GM23338 (cell line): ENCODE data around the gene SRGAP1. TPM values are rescaled to one million over a fixed set of nuclear protein-coding genes. Genes with fewer than 3 reads are reported as not detected.
"Not testable (repeated sequence)": the region's sequence is repeated elsewhere in the genome, so short reads cannot be mapped to it uniquely, and the experiment has no call there.

Experiments used
- ATAC-seq: fragments of 200-7000 bp; cut with Tn5 transposase; 3 replicates; pipeline ENCODE4 v1.9.1; 2020
- DNase-seq: peaks from one replicate; pipeline ENCODE4 v3.0.0-alpha.2; 2015; ENCODE audit warnings: low spot score
- H2AFZ ChIP-seq: fragments of 200-600 bp; sonication (generic); 2 replicates; pipeline ENCODE4 v1.8.0; 2016; ENCODE audit warnings: antibody characterized with exemption, mild to moderate bottlenecking, moderate library complexity
- H3F3A ChIP-seq: fragments of 200-600 bp; sonication (generic); replicated peaks from 2 replicates; pipeline ENCODE4 v1.8.0; 2017; ENCODE audit warnings: antibody characterized with exemption, mixed run types, low read depth
- H3K27ac ChIP-seq: fragments of 200-600 bp; sonication (generic); 2 replicates; pipeline ENCODE4 v1.6.1; 2016; ENCODE audit warnings: low read depth
- H3K27me3 ChIP-seq: fragments of 200-600 bp; sonication (generic); 2 replicates; pipeline ENCODE4 v1.8.0; 2016; ENCODE audit warnings: mild to moderate bottlenecking, mixed run types, moderate library complexity; ENCODE audit not compliant: insufficient read depth
- H3K36me3 ChIP-seq: fragments of 200-600 bp; sonication (generic); 2 replicates; pipeline ENCODE4 v1.8.0; 2016; ENCODE audit warnings: mild to moderate bottlenecking; ENCODE audit not compliant: insufficient read depth
- H3K4me1 ChIP-seq: fragments of 200-600 bp; sonication (generic); 2 replicates; pipeline ENCODE4 v1.8.0; 2016; ENCODE audit warnings: mild to moderate bottlenecking, moderate library complexity; ENCODE audit not compliant: insufficient read depth
- H3K4me2 ChIP-seq: fragments of 200-600 bp; sonication (generic); 2 replicates; pipeline ENCODE4 v1.7.1; 2017; ENCODE audit warnings: mixed run types
- H3K4me3 ChIP-seq: fragments of 200-600 bp; sonication (generic); 2 replicates; pipeline ENCODE4 v1.6.1; 2016; ENCODE audit warnings: mixed run types
- H3K79me2 ChIP-seq: fragments of 200-600 bp; sonication (generic); replicated peaks from 2 replicates; pipeline ENCODE4 v1.8.0; 2017; ENCODE audit warnings: mild to moderate bottlenecking; ENCODE audit not compliant: insufficient read depth
- H3K9me2 ChIP-seq: fragments of 200-600 bp; sonication (generic); 2 replicates; pipeline ENCODE4 v1.8.0; 2017; ENCODE audit not compliant: insufficient read depth
- H4K20me1 ChIP-seq: fragments of 200-600 bp; sonication (generic); replicated peaks from 2 replicates; pipeline ENCODE4 v1.8.0; 2017; ENCODE audit warnings: mild to moderate bottlenecking; ENCODE audit not compliant: insufficient read depth
- H3K27ac Mint-ChIP-seq: 2 replicates; pipeline ENCODE4 v1.8.0; 2020; ENCODE audit warnings: inconsistent platforms, mild to moderate bottlenecking, moderate library complexity, mixed read lengths
- H3K27me3 Mint-ChIP-seq: 3 replicates; pipeline ENCODE4 v1.8.0; 2022; ENCODE audit warnings: low read depth, mild to moderate bottlenecking, moderate library complexity, mixed read lengths, inconsistent platforms; ENCODE audit not compliant: insufficient read depth, poor library complexity
- H3K36me3 Mint-ChIP-seq: 3 replicates; pipeline ENCODE4 v1.8.0; 2021; ENCODE audit warnings: low read depth, mild to moderate bottlenecking, inconsistent platforms, moderate library complexity, mixed read lengths
- H3K4me1 Mint-ChIP-seq: 3 replicates; pipeline ENCODE4 v1.8.0; 2020; ENCODE audit warnings: mild to moderate bottlenecking, inconsistent platforms, mixed read lengths
- H3K4me3 Mint-ChIP-seq: 3 replicates; pipeline ENCODE4 v1.8.0; 2021; ENCODE audit warnings: moderate library complexity, mild to moderate bottlenecking, inconsistent platforms, mixed read lengths
- H3K9me3 Mint-ChIP-seq: 3 replicates; pipeline ENCODE4 v1.8.0; 2020; ENCODE audit warnings: moderate library complexity, mild to moderate bottlenecking, inconsistent platforms, mixed read lengths
- EZH2 ChIP-seq: fragments of 200-600 bp; sonication (generic); IDR thresholded peaks from one replicate; pipeline ENCODE4 v1.8.0; 2017; ENCODE audit warnings: antibody characterized with exemption, mild to moderate bottlenecking, low read depth; ENCODE audit not compliant: unreplicated experiment
- JUNB ChIP-seq: IDR thresholded peaks from one replicate; pipeline ENCODE4 v1.6.1; 2016; ENCODE audit warnings: antibody characterized with exemption; ENCODE audit not compliant: unreplicated experiment
- ZNF331 ChIP-seq: fragments of 250-450 bp; sonication (Bioruptor Pico); IDR thresholded peaks from 2 replicates; pipeline ENCODE4 v1.5.0; 2020; ENCODE audit warnings: low read depth, mild to moderate bottlenecking, moderate library complexity
- ZNF462 ChIP-seq: fragments of 250-450 bp; sonication (Bioruptor Pico); IDR thresholded peaks from 2 replicates; pipeline ENCODE4 v1.5.0; 2020; ENCODE audit warnings: mild to moderate bottlenecking, moderate library complexity
- polyA plus RNA-seq: library from polyadenylated mRNA; unstranded; fragments of >200 nt; fragmentation: Nextera tagmentation; extraction: Ambion mirVana; gene quantifications from 2 replicates; pipeline ENCODE4 v1.2.1, GENCODE V29; 2016
- total RNA-seq: library from RNA; depleted of rRNA; stranded (reverse); fragments of >200 nt; shearing (Covaris generic); gene quantifications from 2 replicates; pipeline ENCODE4 v1.2.3, GENCODE V29; 2014
- TF ChIP-seq, protein P1 (sequence below): IDR thresholded peaks from 2 replicates; pipeline ENCODE4 v1.6.1; 2016; ENCODE audit warnings: antibody characterized with exemption

Gene SRGAP1
- total and polyA plus RNA-seq, 2 experiments from 2014 or later = 6.1 to 8.1 TPM

DNA sequence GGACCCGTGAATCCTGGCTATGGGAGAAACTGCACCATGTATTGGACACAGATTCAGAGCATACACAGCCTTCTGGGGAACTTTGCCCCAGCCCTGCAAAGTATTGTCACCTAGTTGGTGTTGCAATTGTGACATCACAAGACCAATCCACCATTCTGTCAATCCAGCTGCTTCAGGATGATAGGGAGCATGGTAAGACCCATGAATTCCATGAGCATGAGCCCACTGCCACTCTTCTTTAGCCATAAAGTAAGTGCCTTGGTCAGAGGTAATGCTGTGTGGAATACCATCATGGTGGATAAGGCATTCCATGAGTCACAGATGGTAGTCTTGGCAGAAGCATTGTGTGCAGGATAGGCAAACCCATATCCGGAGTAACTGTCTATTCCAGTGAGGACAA is 286.0 kb downstream of the SRGAP1 start:
- not testable (repeated sequence) for DNase-seq, H4K20me1 ChIP-seq, H3K27ac Mint-ChIP-seq, H3K79me2 ChIP-seq, H3K9me2 ChIP-seq, H2AFZ ChIP-seq, H3K27ac ChIP-seq, H3K4me1 ChIP-seq, H3F3A ChIP-seq, H3K27me3 Mint-ChIP-seq, H3K27me3 ChIP-seq, H3K4me3 ChIP-seq, H3K36me3 ChIP-seq, ATAC-seq, H3K4me1 Mint-ChIP-seq, H3K4me2 ChIP-seq, H3K4me3 Mint-ChIP-seq
- Mint-ChIP-seq H3K9me3 (peaks cover 24% of the 10 kb centered on the region), H3K36me3 (peaks cover 49% of the 10 kb centered on the region)

DNA sequence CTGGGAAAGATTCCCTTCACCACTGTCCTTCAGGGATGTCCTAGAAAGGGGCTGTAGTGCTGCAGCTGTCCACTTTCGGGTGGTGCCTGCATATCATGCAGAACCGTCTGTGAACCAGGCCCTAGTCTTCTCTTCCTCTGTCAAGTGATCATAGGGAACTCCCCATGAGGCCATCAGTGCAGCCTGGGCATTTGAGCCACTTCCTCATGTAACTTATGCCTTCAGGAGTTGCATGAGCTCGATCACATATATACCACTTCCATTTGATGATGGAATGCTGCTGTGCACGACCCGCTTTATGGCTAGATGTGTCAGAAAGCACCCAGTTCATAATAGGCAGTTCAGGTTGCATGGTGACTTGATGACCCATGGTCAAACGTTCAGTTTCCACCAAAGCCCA is 287.0 kb downstream of the SRGAP1 start:
- H3F3A ChIP-seq, DNase-seq, H3K4me1 ChIP-seq, H4K20me1 ChIP-seq, H2AFZ ChIP-seq, H3K4me1 Mint-ChIP-seq, H3K9me2 ChIP-seq, H3K79me2 ChIP-seq, H3K36me3 ChIP-seq, ATAC-seq, H3K27ac Mint-ChIP-seq, H3K27me3 ChIP-seq, H3K4me3 Mint-ChIP-seq, H3K27ac ChIP-seq, H3K4me2 ChIP-seq, H3K4me3 ChIP-seq, H3K27me3 Mint-ChIP-seq: not testable (repeated sequence)
- peaks cover 26% of the 10 kb centered on the region for H3K9me3 Mint-ChIP-seq
- H3K36me3 Mint-ChIP-seq = peaks cover 56% of the 10 kb centered on the region

DNA sequence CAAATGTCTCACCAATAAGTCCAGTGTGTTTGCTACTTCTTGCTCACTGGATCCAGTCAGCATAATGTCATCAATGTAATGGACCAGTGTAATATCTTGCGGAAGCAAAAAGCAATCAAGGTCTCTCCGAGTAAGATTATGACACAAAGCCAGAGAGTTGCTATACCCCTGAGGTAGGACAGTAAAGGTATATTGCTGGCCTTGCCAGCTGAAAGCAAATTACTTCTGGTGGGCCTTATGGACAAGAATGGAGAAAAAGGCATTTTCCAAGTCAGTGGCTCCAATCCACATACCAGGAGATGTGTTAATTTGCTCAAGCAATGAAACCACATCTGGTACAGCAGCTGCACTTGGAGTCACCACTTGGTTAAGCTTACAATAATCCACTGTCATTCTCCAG is 288.2 kb downstream of the SRGAP1 start:
- not testable (repeated sequence) for H2AFZ ChIP-seq, H4K20me1 ChIP-seq, ATAC-seq, H3K4me1 Mint-ChIP-seq, H3K4me3 Mint-ChIP-seq, H3F3A ChIP-seq, H3K27me3 ChIP-seq, DNase-seq, H3K27ac ChIP-seq, H3K9me2 ChIP-seq, H3K27me3 Mint-ChIP-seq, H3K79me2 ChIP-seq, H3K4me2 ChIP-seq, H3K4me1 ChIP-seq, H3K27ac Mint-ChIP-seq, H3K4me3 ChIP-seq, H3K36me3 ChIP-seq
- Mint-ChIP-seq H3K36me3 (peaks cover 56% of the 10 kb centered on the region), H3K9me3 (peaks cover 26% of the 10 kb centered on the region)

GRCh38 chr12:64137117-64137516 is 292.6 kb downstream of the SRGAP1 start:
- H3F3A ChIP-seq = no peaks in the 10 kb centered on the region
- no peak for DNase-seq
- H3K27ac ChIP-seq = no peak overlapping the region
- H3K36me3 Mint-ChIP-seq = peaks cover 45% of the 10 kb centered on the region
- no peaks in the 10 kb centered on the region for H4K20me1 ChIP-seq
- no peak overlapping the region for H3K4me3 Mint-ChIP-seq
- no peaks in the 10 kb centered on the region for H3K9me2 ChIP-seq
- peaks cover 26% of the 10 kb centered on the region for H3K9me3 Mint-ChIP-seq
- no peaks in the 10 kb centered on the region for H3K36me3 ChIP-seq
- H3K27me3 ChIP-seq = no peaks in the 10 kb centered on the region
- no peak overlapping the region for H3K4me2 ChIP-seq
- no peaks in the 10 kb centered on the region for H3K4me1 ChIP-seq
- H3K4me3 ChIP-seq = no peak overlapping the region
- H2AFZ ChIP-seq = no peak overlapping the region
- no peaks in the 10 kb centered on the region for H3K27me3 Mint-ChIP-seq
- H3K27ac Mint-ChIP-seq = no peak overlapping the region; the same call in 1 of the 2 replicates
- H3K4me1 Mint-ChIP-seq = no peaks in the 10 kb centered on the region
- ATAC-seq = no peak
- H3K79me2 ChIP-seq = no peaks in the 10 kb centered on the region
- TF ChIP-seq ZNF462 (CRISPR knock-in tag) = no peak
- no peak for TF ChIP-seq JUNB
- TF ChIP-seq EZH2 = no peak
- TF ChIP-seq, protein P1, sequence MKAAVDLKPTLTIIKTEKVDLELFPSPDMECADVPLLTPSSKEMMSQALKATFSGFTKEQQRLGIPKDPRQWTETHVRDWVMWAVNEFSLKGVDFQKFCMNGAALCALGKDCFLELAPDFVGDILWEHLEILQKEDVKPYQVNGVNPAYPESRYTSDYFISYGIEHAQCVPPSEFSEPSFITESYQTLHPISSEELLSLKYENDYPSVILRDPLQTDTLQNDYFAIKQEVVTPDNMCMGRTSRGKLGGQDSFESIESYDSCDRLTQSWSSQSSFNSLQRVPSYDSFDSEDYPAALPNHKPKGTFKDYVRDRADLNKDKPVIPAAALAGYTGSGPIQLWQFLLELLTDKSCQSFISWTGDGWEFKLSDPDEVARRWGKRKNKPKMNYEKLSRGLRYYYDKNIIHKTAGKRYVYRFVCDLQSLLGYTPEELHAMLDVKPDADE = no peak
- no peak for TF ChIP-seq ZNF331
